Fibroblast of skin of back (primary cell): ENCODE data around the gene WDR4.
"Not testable (repeated sequence)": the region's sequence is repeated elsewhere in the genome, so short reads cannot be mapped to it uniquely, and the experiment has no call there.

ENCODE experiments used
- DNase-seq: peaks from one replicate; pipeline ENCODE4 v3.0.0-alpha.2; 2013

Gene WDR4

DNA sequence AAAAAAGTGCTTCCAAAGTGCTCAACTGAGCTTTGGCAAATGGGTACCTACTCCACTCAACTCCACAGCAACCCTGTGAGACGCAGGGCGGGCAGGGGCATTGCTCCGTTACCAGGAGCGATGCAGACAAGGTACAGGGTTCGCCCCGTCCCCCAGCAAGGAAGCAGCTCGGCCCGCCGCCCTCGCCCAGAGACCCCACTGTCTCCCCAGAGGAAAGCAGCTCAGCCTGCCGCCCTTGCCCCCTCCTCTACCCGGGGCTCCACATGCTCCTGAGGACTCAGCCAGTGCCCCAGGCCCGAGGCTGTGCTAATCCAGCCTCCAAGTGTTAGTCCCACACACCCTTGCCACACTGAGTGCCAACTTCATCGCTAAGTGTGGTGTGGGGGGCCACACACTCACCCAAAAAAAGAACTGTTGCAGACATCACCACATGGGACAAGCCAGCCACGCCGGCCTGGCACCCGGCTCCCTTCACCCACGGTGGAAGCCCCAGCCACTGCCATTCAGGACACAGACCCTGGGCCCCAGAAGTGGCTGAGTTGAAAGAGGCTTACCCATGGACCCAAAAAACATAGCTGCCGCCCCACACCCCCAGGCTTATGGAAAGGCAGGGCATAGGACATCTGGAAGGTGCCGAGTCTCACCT is 26.3 kb downstream of the WDR4 start:
- DNase-seq = no peak

GRCh38 chr21:42851812-42852665 is 27.3 kb downstream of the WDR4 start:
- DNase-seq = no peak

DNA sequence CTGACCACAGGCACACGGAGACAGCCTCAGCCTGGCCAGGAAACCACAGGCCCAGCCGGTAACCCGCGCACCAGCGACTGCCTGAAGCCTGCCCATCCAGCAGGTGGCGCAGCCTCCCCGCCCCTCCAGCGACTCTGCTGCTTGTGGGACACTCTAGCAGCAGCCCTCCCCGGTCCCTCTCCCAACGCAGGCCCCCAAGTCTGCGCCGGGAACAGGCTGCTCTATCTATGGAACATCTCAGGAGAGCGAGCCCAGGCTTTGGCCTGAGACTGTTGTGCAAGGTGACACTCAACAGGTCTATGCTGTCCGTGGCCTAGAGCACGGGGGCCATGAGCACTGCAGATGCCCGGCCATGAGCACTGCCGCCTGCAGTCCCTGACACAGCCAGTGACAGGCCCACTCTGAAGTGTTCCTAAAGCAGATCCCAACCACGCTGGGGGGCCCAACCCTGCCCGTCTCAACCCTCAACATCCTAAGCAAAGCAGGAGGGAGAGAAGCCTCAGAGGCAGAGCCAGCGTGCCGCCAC is 28.4 kb downstream of the WDR4 start:
- no peak for DNase-seq

- DNase-seq = no peak
Observed at GRCh38 chr21:42850463-42850862, 28.9 kb downstream of the WDR4 start.

DNA sequence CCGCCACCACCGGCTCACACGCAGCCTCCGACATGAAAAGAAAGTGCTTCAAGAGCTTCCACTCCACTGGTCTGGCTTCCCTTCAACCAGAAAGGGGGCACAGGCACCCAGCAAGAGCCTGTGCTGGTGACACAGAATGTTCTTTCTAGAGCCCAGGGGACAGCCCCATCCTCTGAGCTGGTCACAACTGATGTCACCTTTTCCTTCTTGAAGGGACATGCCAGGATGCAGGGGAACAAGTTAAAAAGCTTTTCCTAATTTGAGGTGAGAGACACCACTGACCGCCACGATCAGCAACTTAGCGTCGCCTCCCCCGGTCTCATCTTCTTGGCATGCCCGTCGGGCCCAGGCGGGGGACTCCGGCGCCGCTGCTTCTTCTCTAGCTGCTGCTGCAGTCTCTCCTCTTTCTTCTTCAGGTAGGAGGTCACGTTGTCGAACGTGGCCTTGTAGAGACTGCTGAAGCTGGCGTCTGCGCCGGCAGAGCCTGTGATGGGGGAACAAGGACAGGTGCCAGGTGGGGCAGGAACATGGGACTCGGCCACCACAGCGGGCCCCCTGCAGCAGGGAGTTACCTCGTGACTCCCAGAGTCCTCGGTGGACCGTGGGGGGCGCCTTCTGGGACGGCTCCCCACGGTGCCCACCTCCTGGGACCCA is 29.5 kb downstream of the WDR4 start:
- DNase-seq = no peak

DNA sequence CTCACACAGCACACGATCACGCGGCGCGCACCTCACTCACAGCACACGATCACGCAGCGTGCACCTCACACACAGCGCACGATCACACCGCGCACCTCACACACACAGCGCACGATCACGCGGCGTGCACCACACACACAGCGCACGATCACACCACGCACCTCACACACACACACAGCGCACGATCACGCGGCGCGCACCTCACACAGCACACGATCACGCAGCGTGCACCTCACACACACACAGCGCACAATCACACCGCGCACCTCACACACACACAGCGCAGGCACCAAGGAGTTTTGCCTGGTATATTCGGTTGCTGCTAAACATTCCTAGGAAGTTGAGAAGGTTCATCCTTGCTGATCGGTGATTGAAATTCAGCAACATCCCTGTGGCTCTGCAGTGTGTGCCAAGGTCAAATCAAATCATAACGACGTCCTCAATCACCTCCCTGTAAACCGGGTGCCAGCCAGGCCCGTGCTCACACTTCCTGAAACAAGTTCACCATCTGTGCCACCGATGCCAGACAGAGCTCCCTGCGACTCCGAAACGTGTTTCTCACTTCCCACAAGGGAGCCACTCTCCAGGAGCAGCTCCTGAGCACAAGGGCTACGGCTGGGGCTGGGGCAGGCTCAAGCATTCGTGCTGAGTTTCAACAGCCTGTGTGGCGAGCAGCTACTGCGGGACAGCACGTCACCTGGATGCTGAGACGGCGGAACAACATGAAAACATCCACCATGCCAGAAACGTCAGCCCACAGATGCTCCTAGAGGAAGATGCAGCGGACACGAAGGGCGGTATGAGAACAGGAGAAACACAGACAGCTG is 30.2 kb downstream of the WDR4 start:
- no peak for DNase-seq

DNA sequence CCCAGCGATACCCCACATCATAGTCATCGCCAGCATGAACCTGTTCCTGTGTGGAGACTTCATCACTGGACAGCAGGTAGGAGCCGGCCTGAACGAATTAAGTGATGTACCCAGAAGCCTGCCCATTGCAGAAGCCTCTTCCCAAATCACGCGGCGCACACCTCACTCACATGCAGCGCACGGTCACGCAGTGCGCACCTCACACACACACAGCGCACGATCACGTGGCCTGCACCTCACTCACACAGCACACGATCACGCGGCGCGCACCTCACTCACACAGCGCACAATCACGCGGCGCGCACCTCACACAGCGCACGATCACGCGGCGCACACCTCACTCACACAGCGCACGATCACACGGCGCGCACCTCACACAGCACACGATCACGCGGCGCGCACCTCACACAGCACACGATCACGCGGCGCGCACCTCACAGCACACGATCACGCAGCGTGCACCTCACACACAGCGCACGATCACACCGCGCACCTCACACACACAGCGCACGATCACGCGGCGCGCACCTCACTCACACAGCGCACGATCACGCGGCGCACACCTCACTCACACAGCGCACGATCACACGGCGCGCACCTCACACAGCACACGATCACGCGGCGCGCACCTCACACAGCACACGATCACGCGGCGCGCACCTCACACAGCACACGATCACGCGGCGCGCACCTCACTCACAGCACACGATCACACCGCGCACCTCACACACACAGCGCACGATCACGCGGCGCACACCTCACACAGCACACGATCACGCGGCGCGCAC is 31.0 kb downstream of the WDR4 start:
- DNase-seq = not testable (repeated sequence)

DNA sequence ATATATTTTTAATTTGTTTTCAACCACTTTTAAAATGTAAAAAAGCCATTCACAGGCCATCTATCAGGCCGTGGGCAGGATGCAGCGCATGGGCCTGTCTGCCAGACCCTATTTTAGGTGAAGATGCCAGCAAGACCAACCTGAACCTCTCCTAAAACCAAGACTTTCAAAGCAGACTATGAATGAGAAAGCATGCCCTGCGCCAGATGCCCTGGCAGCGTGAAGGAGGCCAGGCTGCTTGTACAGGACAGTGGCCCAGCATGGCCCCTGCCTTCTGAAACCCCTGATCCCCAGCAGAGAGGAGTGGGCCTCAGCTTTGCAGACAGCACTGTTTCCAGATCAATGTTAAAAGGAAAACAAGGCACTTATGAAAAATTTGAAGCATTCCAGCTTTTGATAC is 31.6 kb downstream of the WDR4 start:
- no peak for DNase-seq

GRCh38 chr21:42847051-42847707 is 32.2 kb downstream of the WDR4 start:
- no peak for DNase-seq

GRCh38 chr21:42846221-42846620 is 33.1 kb downstream of the WDR4 start:
- DNase-seq = no peak

DNA sequence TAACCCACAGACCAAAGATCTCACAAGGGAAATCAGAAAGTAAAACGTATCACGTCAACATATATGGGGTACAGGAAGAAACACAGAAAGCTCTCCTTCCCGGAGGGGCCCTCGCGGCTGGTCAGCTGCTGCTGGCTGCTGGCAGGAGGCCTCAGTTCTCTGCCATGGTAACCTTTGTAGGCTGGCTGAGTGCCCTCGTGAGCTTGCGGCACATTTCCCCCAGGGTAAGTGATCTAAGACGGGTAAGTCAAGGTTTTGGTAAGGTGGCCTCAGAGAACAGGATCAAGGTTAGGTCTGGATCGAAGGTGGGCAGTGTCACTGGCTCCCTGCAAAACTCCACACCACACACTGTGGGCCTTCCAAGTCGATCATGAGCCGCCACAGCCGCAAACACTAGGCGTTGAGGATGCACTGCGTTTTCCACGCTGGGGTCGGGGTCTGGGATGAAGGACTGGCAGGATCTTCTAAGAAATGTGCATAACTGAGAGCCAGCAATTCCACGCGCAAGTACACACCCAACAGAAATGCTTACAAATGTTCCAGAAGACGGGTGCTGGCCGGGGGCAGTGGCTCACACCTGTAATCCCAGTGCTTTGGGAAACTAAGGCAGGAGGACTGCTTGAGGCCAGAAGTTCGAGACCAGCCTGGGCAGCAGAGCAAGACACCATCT is 33.9 kb downstream of the WDR4 start:
- DNase-seq = no peak

DNA sequence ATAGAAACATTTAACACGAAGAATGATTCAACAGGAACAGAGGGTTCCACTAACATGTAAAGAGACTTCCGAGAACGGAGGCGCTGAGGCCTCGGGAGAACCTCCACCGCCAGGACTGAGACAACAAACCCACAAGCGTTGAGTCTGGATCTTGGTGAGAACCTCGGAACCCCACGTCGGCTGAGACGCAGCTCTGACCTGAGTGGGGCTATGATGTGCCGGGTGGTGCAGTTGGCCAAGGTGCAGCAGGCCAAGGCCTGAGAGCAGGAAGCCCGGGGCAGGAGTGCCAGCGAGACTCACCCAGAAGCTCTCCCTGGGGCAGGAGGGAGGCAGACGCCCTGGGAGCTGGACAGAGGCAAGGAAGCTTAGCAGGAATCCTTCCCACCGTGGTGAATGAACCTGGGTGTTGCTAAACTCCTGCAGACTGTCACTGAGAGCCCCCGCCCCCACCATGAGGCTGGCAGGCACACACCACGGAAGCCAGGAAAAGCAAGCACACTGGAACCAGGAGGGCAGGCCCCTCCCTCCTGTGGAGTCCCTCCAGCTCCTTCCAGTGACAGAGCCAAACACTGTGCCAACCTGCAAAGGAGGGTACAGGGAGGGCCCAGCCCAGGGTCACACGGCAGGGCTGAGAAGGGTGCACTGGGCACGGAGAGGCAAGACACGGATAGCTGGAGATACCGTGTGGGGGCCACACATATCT is 34.8 kb downstream of the WDR4 start:
- no peak for DNase-seq

DNA sequence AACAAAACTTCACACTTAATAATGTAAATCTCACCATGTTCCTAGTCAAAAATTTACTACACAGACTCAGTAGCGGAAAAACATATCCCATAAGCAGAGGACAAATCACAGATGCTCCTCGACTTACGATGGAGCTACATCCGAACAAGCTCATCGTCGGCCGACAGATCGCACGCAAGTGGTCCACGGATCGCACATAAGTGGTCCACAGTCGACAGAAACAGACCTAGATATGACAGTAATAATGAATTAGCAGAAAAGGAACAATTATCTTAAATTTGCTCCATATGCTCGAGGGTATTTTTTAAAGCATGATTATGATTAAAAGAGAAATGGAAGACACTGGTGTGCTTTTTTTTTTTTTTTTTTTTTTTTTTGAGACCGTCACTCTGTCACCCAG is 36.3 kb downstream of the WDR4 start:
- no peak for DNase-seq

DNA sequence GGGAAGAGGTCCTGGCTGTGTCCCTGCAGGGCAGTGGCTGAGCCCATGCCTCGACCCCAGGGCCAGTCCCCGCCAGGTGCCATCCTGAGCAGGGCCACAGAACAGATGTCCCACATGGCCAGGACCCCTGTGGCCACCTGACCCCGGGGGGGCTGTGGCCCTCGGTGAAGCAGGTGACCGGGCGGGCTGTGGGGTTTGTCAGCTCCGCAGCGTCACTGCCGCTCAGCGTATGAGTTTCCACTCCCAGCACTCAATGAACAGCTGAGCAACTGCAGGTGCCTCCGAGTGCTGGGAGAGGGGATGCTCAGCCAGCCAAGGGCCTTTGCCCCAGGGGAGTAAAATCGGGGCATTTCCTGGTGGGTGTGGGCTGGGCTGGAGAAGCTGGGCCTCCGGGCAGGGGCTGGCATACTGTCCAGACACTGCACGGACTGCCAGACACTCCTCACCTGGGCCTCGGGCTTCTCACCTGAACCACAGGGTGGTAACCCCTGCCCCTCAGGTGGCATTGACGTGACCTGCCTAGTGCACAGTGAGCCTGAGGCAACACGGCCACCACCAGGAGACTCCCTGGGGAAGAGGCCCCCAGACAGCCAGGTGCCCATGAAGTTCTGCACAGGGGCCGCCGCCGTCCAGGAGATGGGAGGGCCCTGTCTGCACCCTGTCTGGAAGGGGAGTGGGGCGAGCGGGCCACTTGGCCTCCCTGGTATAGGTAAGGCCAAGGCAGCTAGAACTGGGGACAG is 37.3 kb downstream of the WDR4 start:
- DNase-seq = not testable (repeated sequence)

DNA sequence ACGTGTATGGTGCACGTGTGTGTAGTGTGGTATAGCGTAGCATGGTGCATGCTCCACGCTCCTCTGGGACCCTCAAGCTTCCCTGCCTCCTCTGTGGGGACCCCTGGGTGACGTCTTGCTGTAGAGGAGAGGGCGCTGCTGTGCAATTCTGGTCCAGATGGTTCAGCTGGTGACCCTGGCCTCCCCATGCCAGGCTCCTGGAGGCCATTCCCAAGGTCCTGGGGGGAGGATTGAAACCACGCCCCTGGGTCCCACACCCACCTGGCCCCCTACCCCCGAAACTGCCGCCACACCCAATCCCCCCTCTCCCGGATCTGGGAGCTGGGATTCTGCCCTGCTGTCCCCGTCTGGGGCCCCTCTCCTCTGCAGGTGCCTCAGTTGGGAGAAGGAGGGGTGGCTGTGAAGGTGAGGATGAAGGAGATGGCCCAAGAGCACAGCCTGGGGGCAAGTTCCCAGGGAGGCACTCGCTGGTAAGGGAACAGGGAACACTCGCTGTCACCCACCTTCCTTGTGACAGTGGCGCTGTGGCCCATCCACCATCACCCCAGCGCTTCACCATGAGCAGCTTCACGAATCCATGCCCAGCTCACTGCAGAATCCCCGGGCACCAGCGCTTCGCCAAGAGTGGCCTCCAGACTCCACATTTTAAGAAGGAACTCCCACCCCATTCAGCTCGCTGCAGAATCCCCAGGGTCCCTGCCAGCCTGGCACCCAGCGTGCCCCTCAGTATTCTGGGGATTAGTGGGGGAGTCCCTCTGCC is 38.0 kb downstream of the WDR4 start:
- no peak for DNase-seq

DNA sequence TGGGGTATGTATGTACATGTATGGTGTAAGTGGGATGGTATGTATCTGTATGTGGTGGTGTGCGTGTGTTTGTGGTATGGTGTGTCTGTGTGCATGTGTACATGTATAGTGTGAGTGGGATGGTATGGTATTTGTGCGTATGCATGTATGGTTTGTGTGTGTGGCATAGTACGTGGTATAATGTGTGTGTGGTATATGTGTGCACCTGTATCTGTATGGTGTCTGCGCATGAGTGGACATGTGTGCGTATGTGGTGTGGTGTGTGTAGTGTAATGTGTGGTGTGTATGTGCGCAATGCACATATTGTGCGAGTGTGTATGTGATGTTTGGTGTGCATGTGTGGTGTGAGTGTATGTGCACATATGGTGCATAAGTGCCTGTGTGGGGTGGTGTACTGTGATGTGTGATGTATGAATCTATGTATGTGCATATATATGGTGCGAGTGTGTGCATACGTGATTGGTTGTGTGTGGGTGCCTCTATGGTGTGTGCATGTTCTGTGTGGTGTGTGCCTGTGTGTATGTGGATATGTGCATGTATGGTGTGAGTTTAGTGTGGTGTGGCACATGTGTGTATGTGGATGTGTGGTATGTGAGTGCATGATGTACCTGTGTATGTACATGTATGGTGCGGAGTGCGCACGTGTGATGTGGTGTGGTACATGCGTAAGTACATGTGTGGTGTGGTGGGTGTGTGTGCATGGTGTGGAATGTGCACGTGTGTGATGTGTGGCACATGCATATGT is 38.8 kb downstream of the WDR4 start:
- DNase-seq = no peak
